ENCODE measurements around the gene NCOA7.

- no peak for TF ChIP-seq CTCF (IDR thresholded peaks at IDR 0.05; ENCODE audit: low read depth, low read length, poor library complexity, severe bottlenecking)
- TF ChIP-seq EZH2phosphoT487 (IDR thresholded peaks at IDR 0.05; ENCODE audit: borderline replicate concordance, low read length) = no peak
Measured at GRCh38 chr6:125834348-125834747, 43.6 kb downstream of the NCOA7 start.
